GM18519 (cell line): Measurements from ENCODE around the gene RBM6.
"Not testable (repeated sequence)": the region's sequence is repeated elsewhere in the genome, so short reads cannot be mapped to it uniquely, and the experiment has no call there.

ENCODE experiments used
- ATAC-seq: cut with Tn5 transposase; IDR thresholded peaks from one replicate; pipeline ENCODE4 v1.9.1; 2021; ENCODE audit warnings: mild to moderate bottlenecking, moderate library complexity; ENCODE audit not compliant: unreplicated experiment, low FRiP score

RBM6 gene, protein sequence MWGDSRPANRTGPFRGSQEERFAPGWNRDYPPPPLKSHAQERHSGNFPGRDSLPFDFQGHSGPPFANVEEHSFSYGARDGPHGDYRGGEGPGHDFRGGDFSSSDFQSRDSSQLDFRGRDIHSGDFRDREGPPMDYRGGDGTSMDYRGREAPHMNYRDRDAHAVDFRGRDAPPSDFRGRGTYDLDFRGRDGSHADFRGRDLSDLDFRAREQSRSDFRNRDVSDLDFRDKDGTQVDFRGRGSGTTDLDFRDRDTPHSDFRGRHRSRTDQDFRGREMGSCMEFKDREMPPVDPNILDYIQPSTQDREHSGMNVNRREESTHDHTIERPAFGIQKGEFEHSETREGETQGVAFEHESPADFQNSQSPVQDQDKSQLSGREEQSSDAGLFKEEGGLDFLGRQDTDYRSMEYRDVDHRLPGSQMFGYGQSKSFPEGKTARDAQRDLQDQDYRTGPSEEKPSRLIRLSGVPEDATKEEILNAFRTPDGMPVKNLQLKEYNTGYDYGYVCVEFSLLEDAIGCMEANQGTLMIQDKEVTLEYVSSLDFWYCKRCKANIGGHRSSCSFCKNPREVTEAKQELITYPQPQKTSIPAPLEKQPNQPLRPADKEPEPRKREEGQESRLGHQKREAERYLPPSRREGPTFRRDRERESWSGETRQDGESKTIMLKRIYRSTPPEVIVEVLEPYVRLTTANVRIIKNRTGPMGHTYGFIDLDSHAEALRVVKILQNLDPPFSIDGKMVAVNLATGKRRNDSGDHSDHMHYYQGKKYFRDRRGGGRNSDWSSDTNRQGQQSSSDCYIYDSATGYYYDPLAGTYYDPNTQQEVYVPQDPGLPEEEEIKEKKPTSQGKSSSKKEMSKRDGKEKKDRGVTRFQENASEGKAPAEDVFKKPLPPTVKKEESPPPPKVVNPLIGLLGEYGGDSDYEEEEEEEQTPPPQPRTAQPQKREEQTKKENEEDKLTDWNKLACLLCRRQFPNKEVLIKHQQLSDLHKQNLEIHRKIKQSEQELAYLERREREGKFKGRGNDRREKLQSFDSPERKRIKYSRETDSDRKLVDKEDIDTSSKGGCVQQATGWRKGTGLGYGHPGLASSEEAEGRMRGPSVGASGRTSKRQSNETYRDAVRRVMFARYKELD

GRCh38 chr3:49939858-49940666 is at the start of gene RBM6:
TSS of gene RBM6 (plus strand) at chr3:49940150. CDS start at chr3:49962642, 22,492 bp downstream.
- peak; percentile 85 for ATAC-seq

DNA sequence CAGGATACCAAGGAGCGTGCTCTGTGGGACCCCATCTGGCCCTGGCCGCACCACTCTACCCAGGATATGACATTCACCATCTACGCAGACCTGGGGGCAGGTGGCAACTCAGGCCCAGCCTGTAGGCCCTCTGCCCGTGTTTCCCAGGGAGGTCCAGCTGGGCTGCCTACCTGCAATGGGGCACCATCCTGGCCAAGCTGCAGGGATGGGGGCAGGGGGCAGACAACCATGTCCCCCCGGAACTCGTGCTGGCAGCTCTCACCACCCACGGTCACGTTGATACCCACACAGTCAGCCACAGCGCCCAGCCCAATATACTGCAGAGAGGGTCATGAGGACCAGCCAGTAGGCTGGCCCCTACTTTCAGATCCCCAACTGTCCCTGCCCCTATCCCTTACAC is 44.2 kb upstream of the RBM6 start:
- no peak for ATAC-seq

- no peak for ATAC-seq
These were observed 43.6 kb upstream of the RBM6 start for GRCh38 chr3:49896345-49896744.

- ATAC-seq: no peak
These were observed 41.0 kb upstream of the RBM6 start for GRCh38 chr3:49898991-49899390.

- no peak for ATAC-seq
These were observed 40.1 kb upstream of the RBM6 start for GRCh38 chr3:49899815-49900214.

DNA sequence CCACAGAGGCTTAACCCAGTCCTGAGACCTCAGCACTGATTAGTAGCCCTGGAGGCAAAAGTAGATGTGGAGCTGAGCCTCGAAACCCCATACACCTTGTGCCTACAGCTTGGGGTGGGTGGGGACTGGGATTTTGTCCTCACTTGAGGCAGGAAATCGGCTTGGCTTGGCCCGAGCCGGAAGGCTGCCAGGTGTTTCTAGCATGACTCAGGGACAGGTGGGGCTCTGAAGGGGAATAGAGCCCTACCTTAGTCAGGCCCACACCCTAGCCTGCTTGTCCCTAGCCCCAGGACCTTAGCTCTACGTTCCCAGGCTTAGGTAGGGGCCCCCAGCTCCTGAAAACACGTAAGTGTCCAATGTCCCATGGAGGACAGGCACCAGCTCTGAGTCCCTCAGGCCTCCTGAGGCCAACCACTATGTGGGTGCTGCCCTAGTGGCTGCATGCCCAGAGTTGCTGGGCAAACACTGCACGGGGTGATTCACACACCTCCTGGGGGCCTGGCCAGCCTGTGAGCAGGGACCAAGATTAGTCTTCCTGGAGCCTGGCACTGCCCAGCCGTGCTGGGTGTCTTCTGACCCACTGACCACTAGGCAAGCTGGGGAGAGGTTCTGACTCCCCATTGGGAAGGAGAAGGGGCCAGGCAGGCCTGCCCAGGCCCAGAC is 39.3 kb upstream of the RBM6 start:
- no peak for ATAC-seq

- no peak for ATAC-seq
These were observed 38.3 kb upstream of the RBM6 start for GRCh38 chr3:49901366-49902339.

DNA sequence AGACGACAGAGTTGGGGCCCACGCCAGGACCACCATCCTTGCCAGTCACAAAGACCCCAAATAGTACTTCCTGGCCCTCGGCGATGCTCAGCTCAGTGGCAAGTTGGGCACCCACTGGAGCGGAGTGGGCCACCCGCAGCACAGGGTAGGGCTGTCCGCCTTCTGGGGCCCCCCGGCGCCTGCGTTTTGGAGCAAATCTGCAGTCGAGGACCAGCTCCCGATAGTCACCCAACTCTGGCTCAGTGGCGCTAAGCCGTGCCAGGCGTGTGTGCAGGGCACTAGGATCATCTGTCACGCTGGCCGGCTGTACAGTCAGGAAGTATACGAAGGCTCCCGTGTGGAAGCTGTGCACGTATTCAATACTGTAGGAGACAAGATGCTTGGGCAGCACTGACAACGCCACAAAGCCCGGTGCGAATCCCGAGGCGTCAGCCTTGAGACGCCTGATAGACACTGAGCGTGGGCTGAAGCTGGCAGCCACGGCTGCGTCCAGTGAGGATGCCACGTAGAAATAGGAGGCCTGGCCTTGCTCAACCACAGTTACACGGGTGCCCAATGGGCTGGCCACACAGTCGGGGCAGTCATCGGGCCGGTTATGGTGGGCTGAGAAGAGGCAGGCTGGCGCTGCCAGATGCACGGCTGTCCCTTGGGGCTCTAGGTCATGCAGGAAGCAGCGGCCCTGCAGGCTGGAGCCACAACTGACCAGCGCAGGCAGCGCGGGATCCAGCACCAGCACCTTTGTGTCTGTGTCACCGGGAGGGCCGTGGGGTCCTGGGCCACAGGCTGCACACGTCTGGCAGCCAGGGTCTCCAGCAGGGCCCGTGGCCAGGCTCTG is 37.2 kb upstream of the RBM6 start:
- no peak for ATAC-seq

DNA sequence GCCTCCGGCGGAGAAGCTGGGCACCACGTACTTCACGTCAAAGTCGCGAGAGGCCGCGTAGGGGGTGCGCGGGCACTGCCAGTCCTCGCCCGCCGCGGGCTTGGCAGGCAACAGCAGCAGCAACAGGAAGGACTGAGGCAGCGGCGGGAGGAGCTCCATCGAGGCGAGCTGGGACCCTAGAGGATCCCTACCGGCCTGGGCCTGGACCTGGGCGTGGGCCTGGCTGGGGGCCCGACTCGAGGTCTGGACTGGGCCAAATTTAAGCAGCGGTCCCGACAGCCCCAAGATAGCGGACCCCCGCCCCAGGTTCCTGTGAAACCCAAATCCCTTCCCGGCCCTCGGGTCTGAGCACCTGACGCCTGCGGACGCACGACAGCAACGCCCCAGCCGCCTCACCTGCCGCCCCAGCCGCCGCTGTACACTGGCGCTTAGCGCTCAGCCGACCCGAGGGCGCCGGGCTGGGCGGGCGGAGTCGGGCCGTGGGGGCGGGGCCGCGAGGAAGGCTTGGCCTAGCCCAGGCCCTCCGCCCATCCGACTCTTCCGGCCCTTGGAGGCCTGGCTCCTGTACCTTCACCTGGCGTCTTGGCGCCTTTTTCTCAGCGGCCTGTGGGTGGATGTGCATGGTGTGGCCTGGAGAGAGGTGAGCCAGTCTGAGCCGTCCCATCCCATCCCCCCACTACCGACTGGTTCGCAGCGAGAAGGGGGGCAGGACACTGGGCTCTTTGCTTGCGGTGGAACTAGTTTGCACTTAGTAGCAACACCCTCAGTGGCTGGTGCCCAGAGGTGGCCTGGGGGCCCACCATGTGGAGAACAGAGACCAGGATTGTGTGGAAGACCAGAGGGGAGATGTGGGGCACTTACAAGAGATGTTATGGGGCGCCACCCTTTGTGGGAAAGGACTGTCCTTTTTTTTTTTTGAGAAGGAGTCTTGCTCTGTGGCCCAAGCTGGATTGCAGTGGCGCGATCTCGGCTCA is 36.2 kb upstream of the RBM6 start, which contains the start of gene MST1R:
MST1R (minus strand) TSS at position 423 of the 974 bp plus-strand sequence; CDS start at position 159, 264 bp downstream.
- ATAC-seq: no peak

GRCh38 chr3:49904448-49904847 is 35.5 kb upstream of the RBM6 start:
- not testable (repeated sequence) for ATAC-seq

DNA sequence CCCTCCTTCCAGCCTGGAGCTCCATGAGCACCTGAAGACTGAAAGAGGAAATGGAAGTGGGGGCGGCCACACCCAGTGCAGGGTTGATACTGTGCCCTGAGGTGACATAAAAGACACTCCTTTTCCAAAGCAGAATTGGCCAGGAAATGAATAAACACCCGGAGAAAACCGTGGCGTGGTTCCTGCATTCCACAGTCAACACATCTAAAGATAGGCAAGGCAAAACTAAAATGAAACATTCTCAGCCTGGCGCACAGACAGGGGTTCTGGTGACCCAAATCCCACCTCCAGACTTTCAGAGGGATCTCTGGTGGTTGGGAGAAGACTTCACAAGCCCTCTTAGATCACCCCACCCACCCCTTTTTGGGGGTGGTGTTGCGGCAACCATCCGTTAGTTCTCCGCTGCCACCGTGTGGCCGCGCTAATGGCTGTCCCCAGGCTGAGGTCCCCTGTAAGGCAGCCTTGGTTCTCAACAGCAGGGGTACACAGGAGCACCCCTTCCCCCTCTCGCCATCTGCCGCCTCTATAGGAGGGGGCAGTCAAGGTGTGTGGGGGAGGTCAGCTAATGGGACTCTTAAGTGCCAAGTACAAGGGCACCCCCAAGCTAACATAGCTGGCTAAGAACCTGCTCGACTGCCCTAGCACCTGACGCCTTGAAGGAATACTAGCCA is 33.7 kb upstream of the RBM6 start:
- no peak for ATAC-seq

- ATAC-seq: no peak
These were observed 31.4 kb upstream of the RBM6 start for GRCh38 chr3:49908373-49909199.

DNA sequence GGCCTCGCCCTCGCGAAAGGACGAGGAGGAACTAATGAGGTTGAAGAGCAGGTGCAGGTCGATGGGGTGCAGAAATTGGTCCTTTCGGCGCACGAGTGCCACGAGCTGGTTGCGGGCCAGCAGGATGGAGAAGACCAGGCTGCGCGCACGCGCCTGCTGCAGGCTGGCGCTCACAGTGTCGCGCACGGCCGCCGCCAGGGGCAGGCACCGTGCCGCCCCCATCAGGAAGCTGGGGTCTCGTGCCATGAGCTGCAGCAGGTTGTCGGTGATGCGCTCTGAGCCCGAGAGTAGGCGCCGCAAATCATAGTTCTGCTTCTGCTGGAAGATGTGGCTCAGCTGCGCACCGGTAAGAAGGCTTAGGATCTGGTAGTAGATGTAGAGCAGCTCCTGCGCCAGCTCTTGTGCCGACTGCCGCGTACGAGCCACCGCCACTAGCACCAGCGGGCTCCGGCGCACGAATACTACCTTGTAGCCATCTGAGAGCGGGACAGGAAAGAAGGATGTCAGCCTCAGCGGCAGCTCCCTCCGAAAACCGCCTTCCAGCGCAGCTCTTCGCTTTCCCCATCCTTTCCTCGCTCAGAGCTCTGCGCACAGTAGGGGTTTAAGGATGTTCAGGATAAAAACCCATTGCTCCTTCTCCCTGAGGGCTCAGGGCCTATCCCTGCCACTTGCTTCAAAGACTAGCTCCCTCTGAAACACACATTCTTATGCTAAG is 29.4 kb upstream of the RBM6 start:
- ATAC-seq: no peak

GRCh38 chr3:49911124-49911420 is 28.9 kb upstream of the RBM6 start:
- ATAC-seq: no peak

DNA sequence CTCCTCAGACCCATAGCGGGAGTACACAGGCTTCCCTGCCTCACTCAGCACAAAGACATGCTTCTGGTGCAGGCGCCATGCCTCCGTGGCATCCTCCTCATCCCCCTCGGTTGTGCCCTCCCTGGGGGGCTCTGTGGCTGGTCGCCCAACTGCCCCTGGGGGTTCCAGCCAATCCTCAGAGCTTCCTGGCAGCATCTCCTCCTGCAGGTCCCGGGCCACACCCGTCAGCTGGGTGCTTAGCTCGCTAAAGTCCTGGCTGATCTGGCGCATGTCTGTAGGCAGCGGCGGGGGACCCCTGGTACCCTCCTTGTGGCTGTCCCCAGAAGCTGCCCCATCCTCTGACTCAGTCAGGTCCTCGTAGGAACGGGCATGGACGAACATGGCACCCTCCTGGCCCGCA is 28.3 kb upstream of the RBM6 start:
- ATAC-seq: no peak
